ENCODE results near the gene PLA2G4F.
A peak's percentile ranks its signal among the peaks of the same experiment; 100 is the strongest.

Gene PLA2G4F

DNA sequence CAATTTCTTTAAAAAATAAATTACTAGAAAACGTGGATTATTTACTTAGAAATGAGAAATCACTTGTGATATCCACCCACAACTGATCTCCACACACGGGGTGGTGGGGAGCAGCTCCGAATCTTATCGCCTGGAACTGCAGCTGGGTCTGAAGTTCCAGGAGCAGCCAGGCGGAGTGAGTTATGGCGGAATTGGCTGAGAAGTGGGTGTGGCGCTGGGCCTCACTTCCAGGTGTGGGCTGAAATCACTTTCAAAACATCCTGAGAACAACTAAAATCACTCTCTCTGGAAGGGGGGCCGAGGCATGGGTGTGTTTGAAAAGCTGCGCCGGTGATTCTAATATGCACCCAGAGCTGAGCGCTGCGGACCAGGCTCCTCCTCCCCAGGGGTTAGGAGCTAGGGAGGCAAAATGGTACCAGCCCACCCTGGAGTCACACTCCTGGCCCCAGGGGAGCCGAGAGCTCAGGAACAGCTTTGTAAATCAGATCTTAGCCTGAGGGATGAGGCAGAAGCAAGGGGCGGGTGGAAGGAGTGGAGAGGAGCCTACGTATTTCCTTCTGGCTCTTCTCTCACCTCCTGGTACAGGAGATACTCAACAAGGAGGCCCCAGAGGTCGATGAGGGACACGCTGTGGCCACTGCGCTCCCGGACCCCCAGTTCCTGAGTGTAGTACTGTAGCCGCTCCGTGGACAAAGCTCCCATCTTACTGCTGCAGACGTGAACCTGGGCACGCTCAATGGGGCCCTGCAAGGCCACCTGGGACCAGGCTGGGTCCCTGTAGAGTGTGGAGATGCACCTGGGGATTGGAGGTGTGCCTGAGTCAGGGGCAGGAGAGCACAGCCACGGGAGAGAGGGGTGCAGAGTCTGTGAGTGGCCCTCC, 9.6 kb downstream of the PLA2G4F start:
- DNase-seq: no peak

DNA sequence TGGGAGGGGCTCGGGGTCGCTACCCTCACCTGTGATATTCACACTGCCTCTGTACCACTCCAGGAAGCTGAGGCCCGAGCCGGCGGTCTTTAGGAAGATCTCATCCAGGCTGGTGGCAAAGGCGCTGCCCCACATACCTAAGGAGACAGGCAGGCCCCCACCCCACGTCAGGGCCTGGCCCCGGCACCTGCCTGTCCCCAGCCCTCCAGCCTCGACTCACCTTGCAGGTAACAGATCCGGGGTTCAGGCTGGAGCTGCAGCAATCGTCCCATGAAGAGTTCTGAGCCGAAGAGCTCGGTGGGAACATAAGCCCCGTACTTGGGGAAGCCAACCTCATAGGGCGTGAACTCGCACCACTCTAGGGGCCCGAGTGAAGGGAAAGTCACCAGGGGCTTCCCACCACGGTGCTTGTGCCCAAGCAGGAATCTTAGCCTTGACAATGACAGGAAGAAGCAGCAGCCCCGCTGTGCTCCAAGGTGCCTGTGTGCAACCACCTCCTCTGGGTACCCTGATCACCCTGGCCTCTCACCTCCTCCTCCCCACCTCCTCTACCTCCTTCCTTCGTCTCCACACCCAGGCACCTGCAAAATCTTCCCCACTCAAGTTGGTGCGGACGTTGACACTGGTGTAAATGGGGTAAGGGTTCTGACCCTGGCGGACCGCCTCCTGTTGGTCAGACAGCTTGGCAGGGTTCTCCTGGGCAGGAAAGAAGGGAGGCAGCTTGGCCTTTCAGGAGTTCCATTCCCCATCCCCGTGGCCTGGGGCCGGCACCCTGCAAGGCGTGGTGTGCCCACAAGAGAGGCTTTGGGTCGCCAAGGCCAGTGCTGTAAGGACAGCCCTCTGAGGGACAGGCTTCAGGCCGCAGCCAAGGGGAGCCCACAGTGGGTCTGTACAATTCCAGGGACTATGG, 10.6 kb downstream of the PLA2G4F start:
- no peak for DNase-seq

GRCh38 chr15:42144841-42145375, 11.5 kb downstream of the PLA2G4F start:
- DNase-seq: no peak

DNA sequence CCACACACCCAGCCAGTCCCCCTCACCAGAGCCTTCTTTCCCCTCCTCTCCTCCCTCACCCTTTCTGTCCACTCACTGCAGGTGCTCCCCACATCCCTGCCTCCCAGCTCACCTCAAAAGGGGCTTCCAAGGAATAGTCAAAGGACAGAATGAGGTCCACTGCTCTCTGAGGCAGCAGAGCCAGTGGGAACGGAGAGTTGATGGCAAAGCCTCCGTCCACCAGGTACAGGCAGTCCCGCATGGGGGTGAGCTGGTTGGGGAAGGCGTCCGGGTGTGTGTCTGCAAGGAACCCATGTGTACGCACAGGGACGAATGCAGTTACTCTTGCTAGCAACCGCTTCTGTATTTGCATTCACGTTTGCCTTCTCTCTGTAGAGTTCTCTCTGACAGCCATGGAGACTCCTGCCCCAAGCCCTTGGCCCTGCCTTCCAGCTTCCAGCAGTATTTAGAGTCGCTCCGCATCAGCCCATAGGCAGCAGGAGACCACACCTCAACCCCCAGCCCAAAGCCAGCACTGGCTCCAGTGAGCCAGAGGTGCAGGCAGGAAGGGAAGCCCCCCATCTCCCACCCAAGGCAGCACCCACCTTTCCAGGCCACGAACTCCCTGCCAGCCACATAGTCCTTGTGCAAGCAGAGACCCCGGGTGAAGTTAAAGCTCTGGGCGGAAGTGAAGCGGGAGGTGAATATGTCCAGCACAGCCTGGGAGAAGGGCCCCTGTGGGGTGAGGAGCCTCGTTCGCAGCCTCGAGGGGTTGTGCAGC, 12.4 kb downstream of the PLA2G4F start:
- DNase-seq: no peak

DNA sequence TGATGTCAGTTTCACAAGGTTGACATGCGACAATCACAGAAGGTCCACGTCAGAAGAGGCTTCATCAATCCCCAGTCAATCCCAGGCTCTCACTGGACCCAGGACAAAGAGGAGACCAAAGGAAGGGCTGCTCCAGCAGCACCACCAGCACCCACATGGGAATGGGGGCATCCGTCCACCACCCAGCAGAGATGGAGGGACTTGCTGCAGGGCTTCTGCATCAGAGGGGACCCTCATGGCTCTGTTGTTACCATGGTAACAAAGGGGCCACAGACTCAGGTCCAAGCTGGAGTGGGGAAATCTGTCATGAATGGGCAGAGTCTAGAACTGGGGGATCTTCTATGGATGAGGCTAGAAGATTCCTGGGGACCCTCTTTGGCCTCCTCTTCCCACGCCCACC, 13.1 kb downstream of the PLA2G4F start:
- DNase-seq: no peak

DNA sequence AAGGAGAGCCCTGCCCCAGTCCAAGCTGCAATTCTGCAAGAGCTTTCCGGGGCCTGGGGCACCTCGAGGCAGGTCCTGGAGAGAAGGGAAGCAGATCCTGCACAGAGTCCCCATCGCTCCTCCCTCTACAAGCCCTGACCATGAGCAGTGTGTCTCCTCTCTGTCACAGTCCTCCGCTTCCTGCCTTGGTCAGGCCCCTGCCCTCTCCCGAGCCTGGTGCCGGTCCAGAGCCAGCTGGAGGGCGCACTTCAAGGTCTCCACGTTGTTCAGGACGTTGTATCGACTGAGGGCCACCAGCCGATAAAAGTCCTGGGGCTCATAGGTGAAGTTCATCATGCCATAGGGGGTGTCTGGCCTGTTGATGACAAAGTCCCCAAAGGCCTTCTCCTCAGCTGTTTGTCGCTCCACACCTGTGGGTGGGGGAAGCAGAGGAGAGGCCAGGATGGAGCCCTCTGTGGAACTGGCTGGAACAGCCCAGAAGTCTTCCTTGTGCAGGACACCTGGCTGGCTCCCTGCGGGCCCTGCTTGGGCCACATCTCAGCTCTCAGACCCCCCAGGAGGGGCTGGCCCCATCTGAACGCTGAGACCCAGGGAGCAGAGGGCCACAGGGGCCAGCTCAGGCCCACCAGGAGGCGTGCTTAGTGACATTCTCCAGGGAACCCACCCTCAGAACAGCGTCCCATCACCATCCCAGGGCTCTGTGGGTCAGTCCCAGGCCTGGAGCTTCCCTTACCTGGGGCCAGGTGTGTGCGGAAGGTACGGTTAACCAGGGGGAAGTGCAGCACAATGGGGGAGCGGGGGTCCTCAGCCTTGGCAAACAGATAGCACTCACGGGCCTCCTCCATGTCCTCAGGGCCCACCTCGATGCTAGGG, 14.4 kb downstream of the PLA2G4F start:
- DNase-seq: no peak

DNA sequence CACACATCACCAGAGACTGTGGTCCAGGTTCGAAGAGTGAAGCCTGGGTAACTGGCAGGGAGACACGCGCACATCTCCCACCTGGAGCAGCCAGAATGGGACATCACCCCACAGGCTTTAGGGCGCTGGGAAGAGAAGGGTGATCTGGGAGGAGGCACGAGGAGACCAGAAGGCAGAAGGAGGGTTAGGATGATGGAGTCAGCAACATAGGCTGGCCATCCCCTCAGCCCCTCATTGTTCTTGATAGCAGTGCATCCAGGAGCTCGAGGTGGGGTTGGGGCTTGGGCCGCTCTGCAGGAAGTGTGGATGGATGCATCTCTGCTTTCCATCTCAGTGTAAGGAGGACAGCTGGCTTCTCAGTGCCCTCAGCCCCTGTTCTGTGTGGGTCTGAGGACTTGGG, 15.2 kb downstream of the PLA2G4F start:
- no peak for DNase-seq

- DNase-seq: no peak
Measured at GRCh38 chr15:42140383-42141070, 15.9 kb downstream of the PLA2G4F start.

DNA sequence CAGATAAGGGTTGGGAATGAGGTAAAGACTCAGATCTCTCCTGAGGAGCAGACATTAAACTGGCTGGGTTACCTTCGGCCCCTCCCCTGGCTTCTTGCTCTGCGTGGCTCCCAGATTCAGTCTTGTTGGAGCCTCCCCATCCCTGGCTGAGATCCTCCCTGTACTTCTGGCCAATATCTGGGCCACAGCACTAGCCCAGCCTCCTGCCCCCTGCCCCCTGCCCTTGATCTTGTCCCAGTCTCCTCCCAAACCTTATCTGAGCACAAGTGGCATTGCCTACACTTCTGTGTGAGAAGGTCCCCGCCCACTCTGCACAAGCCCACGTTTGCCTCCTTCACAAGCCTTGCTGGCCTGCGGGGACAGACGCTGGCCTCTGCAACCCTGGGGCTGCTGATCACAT, 16.8 kb downstream of the PLA2G4F start:
- no peak for DNase-seq

DNA sequence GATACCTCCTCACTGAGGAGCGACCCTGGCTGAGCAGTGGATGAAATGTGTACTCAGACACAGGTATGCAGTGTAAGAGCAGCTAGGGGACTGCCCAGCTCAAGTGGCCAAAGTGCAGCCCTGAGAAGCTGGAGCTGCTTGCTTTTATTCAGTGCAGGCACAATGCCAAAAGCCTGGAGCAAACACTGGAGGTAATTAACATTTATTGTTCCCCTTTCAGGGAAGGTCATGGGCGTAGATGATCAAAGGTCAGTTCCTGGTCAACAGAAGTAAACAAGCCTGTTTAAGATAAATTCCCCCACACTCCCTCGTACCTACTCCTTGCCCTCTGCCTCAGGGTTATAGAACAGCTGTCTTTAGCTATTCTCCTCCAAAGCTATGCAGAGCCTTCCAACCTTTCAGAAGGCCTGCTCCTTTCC, 17.5 kb downstream of the PLA2G4F start:
- DNase-seq: no peak

- no peak for DNase-seq
Measured at GRCh38 chr15:42138411-42138810, 18.0 kb downstream of the PLA2G4F start.

DNA sequence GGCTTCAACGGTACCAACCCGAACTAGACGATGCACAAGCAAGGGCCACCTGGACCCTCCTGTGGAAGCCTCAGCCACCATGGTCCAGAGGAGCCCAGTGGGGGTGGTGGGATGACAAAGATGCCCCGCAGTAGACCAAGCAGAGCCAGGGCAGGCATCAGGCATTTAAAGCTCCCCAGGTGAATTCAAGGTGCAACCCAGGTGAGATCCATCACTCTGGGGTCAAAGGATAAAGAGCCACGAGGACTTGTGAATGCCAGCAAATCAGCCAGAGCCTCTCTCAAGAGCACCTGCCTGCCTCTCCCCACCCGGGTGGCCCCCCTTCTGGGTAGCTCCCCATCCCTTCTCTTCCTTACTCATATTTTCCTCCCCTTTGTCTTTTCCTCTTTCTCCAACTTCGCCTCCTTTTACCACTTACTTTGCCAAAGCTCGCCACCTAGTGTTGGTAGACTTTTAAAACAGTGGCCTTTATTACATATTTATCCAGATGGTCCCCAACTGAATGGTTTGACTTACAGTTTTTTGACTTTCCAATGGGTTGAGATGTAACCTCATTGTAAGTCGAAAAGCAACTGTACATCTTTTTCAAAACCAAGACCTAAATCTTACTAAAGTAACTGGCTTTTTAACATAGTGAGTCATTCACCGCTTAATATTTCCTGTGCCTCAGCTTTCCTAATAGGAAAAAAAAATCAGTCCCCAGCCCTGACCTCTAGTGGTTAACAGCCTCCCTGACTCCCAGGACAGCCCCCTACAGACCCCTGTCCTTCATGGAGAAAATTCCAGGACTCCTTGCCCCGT, 18.8 kb downstream of the PLA2G4F start:
- DNase-seq: peak in 1 of 2 donors; percentile 23

DNA sequence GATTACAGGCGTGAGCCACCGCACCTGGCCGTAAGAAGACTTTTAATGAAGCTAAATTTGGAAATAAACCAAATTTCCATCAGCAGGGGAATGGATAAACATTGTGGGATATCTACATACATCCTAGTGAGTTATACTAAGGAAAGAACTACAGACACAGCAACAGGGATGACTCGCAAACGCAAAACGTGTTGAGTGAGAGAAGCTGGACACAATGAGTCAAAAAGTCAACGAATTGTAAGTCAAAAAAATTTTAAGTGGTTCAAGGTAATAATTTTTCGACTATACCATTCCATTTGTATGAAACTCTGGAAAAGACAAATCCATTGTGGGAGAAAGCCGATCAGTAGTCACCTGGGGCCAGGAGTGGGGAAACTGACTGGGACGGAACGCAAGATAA, 19.9 kb downstream of the PLA2G4F start:
- no peak for DNase-seq

- DNase-seq: no peak
Measured at GRCh38 chr15:42135351-42135750, 21.1 kb downstream of the PLA2G4F start.

DNA sequence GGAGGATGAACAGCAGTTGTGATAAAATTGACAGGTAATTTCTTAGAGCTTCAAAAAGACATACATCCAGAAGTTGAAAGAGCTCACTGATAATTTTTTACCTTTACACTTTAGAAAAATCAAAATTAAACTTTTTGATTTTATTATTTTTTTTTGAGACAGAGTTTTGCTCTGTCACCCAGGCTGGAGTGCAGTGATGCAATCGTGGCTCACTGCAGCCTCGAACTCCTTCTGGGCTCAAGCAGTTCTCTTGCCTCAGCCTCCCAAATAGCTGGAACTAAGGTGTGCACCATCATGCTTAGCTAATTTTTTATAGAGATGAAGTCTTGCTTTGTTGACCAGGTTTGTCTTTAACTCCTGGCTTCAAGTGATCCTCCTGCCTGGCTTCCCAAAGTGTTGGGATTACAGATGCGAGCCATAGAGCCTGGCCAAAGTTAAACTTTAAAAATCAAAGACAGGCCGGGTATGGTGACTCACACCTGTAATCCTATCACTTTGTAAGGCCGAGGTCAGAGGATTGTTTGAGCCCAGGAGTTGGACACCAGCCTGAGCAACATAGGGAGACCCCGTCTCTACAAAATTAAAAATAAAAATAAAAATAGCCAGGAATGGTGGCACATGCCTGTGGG, 21.7 kb downstream of the PLA2G4F start:
- no peak for DNase-seq

DNA sequence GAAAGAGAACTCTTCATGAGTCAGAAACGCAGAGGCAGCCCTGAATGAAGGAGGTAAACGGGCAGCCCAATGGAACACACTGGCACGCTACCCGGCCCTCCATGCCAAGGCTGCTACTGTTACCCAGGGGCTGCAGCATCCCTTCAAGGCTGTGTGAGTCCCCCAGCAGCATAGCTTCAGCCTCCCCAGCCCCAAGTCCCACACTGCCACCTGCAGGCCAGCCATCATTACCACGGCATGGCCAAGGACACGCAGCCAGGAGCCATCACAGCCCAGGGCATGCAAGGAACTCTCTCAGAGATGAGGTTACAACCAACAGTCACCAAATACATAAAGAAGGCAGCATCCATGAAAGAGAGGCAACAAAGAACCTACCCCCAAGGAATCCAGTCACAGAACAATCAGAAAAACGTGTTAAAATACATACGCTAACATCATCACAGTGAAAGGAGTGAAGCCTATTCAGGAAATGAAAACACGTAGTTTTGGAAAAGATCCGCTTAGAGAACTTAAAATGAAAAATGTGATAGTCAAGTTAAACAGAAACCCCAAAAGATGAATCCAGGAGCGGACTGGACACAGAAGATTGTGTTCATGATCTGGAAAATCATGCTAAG, 22.4 kb downstream of the PLA2G4F start:
- DNase-seq: peak; percentile 39 to 47

DNA sequence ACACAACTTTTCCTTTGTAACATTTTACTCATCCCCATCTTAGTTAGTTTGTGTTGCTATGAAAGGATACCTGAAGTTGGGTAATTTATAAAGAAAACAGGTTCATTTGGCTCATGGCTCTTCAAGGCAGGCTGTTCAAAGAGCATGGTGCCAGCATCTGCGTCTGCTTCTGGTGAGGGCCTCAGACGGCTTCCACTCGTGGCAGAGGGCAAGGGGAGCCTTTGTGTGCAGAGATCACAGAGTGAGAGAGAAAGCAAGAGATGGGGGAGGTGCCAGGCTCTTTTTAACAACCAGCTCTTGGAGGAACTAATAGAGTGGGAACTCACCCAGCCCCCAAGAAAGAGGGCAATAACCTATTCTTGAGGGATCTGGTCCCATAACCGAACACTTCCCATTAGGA, 23.1 kb downstream of the PLA2G4F start:
- DNase-seq: no peak

DNA sequence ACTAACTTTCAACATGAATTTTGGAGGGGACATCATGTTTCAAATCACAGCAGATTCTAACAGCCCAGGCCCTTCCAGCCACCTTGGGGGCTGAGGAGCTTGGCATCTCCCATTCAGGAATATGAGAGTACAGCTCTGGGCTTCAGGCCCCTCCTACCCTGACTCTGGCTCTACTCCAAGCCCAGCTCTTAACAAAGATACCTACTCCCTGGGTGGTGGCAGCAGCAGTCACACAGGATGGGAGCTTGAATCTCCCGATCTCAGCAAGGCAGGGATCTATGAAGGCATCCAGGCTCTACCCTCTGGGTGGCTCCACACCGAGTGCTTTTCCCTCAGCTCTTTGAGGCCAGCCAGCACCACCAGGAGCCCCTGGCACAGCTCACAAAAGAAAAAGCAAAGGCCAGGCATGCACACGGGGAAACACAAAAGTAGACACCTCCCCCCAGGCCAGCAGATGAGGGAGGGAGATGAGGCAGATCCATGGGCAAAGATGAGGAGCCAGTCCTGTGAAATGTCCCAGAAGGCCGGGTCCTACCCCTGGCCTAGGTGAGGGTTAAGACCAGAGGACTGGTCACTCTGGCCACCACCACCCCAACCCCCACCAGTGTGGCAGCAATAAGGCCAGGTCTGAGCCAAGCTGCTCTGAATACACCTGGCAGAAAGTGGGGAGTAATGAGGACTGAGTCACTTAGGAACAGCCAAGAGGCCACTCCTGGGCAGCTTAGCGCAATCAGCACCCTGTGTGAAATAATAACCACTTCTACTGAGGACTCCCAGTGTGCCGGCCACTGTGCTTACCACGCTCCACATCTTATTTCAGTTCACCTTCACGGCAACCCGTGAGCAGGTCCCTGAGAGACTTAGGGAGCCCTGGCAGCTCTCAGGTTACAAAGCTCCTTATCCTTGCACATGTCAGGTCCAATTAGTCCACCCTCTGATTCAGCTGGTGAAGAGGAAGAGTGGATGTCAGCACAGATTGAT, 24.3 kb downstream of the PLA2G4F start:
- DNase-seq: no peak
